ENCODE data around the gene KRT81.
A peak's percentile ranks its signal among the peaks of the same experiment; 100 is the strongest.
"Not testable (repeated sequence)": the region's sequence is repeated elsewhere in the genome, so short reads cannot be mapped to it uniquely, and the experiment has no call there.

Gene KRT81

GRCh38 chr12:52296572-52297215 is 5.4 kb upstream of the KRT81 start:
- no peak for DNase-seq (ENCODE audit: low spot score)

- DNase-seq (ENCODE audit: low spot score): no peak
Measured at GRCh38 chr12:52295663-52296062, 4.3 kb upstream of the KRT81 start.

GRCh38 chr12:52294803-52295202 is 3.5 kb upstream of the KRT81 start:
- no peak for DNase-seq (ENCODE audit: low spot score)

DNA sequence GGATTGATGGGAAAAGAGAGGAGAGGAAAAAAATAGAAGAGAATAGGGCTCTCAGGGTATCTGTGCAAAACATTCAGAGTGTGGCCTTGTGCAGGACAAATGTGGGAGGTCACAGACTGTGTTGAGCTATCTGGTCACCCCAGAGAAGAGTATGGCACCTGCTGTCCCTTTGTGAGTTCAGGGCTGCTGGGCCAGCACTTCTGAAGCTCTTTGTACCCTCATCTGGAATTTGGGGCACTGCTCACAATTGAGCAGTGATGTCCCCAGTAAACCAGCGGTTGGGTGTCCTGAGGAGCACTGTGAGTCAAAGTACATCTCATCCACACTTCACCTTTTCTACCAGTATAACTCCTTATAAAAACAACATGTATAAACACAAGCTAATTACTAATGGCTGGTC is 2.6 kb upstream of the KRT81 start:
- no peak for DNase-seq (ENCODE audit: low spot score)

- DNase-seq (ENCODE audit: low spot score): not testable (repeated sequence)
Measured at GRCh38 chr12:52290483-52291134, 725 bp downstream of the KRT81 start.

- DNase-seq (ENCODE audit: low spot score): not testable (repeated sequence)
Measured at GRCh38 chr12:52287816-52288805, 3.2 kb downstream of the KRT81 start.

- not testable (repeated sequence) for DNase-seq (ENCODE audit: low spot score)
Measured at GRCh38 chr12:52286857-52287785, 4.2 kb downstream of the KRT81 start.

GRCh38 chr12:52285851-52286530 is 5.3 kb downstream of the KRT81 start:
- no peak for DNase-seq (ENCODE audit: low spot score)

DNA sequence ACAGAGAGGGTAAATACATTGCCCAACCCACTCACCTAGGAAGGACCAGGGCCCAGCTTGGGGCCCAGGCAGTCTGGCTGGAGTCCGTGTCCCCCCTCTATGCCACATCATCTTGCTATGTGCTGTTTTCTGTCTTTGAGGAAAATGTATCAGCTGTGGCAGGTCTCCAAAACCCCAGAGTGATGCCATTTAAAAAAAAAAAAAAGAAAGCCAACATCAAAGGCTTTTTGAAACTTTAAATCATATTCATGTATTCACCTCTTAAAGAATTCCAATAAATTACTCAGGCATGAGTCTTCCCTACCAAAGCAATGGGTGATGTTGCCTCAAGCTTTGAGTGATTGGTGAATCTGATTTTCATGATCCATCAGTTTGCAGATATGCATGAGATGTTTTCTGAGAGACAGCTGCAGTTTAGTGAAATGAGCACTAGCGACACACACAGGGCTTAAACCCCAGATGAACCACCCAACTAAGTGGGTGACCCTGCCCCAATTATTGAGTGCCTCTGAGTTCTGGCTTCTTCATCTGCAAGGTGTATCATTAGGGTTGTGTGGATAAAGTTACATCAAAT is 6.1 kb downstream of the KRT81 start:
- no peak for DNase-seq (ENCODE audit: low spot score)

DNA sequence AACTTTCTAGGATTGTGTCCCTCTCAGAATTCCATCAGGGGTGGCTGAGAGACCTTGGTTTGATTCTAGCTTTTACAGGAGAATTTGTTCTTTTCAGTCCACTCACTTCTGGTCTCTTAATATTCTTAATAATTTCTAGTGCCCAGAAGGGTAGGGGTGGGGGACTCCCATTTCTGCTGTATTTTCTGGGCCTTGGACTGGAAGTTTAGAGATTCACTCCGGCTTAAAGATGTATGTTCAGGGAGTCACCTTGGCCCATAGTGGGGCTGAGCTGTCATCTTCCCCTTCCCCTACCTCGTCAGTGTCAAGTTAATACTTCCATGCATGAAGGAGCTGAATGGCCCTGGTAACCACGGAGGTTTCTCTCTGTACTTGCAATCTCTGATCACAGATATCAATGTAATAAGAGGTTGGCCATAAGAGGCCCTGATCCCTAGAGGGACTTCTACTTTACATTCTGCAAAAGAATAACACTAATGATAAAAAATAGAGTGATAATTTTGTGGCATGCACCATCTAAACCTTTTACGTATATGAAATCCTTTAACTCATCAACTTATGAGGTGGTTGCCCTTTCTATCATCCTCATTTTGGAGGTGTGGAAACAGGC is 6.7 kb downstream of the KRT81 start:
- no peak for DNase-seq (ENCODE audit: low spot score)

DNA sequence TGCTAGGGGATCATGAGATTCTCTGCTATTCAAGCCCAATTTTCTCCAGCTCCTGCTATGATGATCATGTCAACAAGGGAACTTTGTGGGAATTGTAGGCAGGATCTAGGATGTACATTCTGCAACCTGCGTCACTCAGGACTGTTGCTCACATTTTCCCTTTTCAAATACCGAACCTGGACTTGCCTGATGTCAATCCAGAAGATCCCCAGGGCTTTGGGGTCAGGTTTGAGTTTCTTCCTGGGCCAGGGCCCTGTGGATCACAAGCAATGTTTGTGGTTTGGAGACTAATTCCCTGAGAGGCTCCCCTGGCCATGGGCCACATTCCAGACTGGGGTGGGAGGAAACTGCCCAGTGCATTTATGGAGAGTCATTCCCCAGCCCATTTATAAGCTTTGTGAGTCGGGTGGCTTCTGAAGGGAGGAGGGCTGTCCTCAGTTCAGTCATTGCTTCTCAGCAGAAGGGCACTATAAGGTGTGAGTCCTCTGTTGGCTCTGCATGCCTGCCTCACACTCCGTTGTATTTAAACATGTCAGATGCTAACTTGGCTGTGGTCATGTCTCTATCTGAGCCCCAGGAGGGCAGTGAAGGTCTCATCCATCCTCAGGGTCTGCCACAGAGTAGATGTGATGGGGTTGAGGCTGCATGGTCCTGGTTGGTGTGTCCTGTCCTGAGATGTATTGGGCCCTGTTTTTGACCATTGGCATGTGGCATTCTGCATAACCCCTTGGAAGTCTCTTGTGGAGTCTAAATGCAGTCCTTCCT is 10.4 kb downstream of the KRT81 start:
- DNase-seq (ENCODE audit: low spot score): no peak

- no peak for DNase-seq (ENCODE audit: low spot score)
Measured at GRCh38 chr12:52280319-52280795, 11.0 kb downstream of the KRT81 start.

- no peak for DNase-seq (ENCODE audit: low spot score)
Measured at GRCh38 chr12:52279422-52280318, 11.7 kb downstream of the KRT81 start.

DNA sequence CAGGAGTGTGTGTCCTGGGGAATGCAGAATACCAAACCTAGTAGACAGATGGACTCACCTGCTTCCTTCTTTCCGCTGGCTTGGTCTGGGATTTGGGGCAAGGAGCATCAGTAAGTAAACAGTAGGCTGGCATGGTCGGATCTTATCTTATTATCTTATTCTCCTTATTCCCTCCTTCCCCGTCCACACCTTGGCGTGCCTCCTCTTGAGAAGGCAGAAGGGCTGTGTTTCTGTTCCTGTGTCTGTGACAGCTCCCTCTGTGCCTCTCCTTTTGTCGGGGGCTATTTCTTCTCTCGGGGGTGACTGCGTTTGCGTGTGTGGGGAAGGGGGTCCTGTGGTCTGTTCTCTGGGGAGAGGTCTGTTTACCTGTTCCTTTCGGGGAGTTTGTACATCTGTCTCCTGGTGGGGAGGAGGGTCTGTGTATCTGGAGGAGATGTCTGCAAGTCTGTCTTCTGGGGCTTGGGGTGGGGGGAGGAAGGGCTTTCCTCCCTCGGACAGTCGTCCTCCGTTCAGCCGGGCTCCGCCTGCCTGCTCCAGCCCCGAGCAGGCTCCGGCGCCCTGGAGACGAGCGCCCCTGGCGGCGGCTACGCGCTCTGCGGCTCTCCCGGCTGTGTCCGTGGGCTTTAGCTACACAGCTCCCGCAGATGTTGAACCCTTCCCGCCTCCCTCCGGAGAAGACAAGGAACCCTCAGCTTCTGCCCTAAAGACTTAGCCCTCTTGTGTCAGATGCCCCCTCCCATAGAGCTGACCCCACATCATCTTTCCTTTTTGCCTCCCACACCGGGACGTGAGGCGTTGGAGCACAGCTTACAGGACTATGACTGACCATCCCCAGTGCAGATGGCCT is 12.5 kb downstream of the KRT81 start:
- DNase-seq (ENCODE audit: low spot score): peak; percentile 67

DNA sequence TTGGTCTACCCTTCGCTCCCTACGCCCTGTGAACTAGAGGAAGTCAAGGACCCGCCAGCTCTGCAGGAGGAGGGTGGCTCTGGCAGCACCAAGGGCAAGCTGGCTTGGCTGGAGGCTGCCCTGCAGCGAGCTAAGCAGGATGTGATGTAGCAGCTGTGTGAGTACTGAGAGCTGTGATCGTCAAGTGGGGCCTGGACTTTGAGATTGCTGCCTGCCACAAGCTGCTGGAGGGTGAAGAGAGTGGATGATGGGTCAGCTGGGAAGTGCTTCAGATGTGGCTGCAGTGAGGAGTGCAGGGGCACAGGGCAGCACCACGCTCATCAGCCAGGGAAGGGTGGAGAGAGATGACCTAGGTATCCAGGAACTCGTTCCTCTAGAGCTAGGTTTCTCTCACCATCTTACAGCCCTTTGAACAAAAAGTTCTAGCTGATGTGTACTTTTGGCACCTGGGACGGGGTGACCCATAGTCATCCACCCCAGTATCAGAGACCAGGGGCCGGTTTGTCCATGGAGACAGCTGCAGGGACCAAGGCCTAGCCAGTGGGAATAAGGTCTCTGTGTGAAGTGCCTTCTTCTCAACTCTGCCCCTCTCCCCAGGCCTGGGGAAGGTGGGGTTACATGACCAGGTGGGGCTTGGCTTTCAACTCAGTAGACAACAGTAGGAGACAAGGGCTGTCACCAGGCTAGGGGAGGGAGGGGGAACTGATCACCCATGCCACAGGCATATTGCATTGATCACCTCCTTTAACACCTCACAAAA is 13.7 kb downstream of the KRT81 start:
- no peak for DNase-seq (ENCODE audit: low spot score)

- no peak for DNase-seq (ENCODE audit: low spot score)
Measured at GRCh38 chr12:52275686-52276085, 15.6 kb downstream of the KRT81 start.
